ENCODE measurements around the gene PPP1R14C. TPM values are rescaled to one million over a fixed set of nuclear protein-coding genes. Genes with fewer than 3 reads are reported as not detected.

Gene PPP1R14C
- total and polyA plus RNA-seq, 2 experiments from 2014 or later, result 2.1 to 5.2 TPM

DNA sequence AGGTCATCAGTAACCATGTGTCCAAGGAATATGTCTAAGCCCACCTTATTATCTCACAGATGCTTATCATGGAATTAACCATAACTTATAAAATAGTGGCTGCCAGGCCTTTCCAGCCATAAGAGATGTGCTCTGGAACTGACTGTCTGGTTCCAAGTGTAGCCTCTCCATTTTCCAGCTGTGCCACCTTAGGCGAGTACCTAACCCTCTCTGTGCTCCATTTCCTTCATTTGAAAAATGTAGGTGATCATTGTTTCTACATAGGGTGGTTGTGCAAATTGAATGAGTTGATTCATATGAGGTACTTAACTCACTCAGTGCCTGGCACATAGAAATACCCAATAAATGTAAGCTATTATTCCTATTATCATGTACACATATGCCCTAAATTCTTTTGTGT is 123.5 kb downstream of the PPP1R14C start:
- H3K9me2 ChIP-seq (replicated peaks; ENCODE audit: insufficient read depth), result no peaks in the 10 kb centered on the region
- H3K4me2 ChIP-seq, result no peak overlapping the region
- no peak overlapping the region for H3K4me3 ChIP-seq
- WGBS (ENCODE audit: low lambda C conversion rate, missing lambda C conversion rate), result 100% methylated on average over 1 of the region's 1 CpG
- H3K4me1 ChIP-seq (ENCODE audit: insufficient read depth), result no peaks in the 10 kb centered on the region
- TF ChIP-seq EZH2 (IDR thresholded peaks at IDR 0.05; ENCODE audit: borderline replicate concordance) (no peak), EZH2phosphoT487 (IDR thresholded peaks at IDR 0.05; ENCODE audit: low read depth, severe bottlenecking, unreplicated experiment) (no peak)
- TF ChIP-seq, protein P1, sequence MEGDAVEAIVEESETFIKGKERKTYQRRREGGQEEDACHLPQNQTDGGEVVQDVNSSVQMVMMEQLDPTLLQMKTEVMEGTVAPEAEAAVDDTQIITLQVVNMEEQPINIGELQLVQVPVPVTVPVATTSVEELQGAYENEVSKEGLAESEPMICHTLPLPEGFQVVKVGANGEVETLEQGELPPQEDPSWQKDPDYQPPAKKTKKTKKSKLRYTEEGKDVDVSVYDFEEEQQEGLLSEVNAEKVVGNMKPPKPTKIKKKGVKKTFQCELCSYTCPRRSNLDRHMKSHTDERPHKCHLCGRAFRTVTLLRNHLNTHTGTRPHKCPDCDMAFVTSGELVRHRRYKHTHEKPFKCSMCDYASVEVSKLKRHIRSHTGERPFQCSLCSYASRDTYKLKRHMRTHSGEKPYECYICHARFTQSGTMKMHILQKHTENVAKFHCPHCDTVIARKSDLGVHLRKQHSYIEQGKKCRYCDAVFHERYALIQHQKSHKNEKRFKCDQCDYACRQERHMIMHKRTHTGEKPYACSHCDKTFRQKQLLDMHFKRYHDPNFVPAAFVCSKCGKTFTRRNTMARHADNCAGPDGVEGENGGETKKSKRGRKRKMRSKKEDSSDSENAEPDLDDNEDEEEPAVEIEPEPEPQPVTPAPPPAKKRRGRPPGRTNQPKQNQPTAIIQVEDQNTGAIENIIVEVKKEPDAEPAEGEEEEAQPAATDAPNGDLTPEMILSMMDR (IDR thresholded peaks at IDR 0.05; ENCODE audit: poor library complexity), result no peak
- H3K9me3 ChIP-seq (ENCODE audit: low read depth), result no peaks in the 10 kb centered on the region
- H2AFZ ChIP-seq, result no peak overlapping the region
- no peaks in the 10 kb centered on the region for H4K20me1 ChIP-seq (ENCODE audit: insufficient read depth, poor library complexity, severe bottlenecking)
- no peaks in the 10 kb centered on the region for H3K27me3 ChIP-seq
- H3K27ac ChIP-seq, result no peak overlapping the region
- H3K36me3 ChIP-seq (replicated peaks; ENCODE audit: insufficient read depth, low read depth), result no peaks in the 10 kb centered on the region
- DNase-seq (ENCODE audit: low spot score), result no peak
- H3K79me2 ChIP-seq, result no peaks in the 10 kb centered on the region

GRCh38 chr6:150266963-150267685 is 124.3 kb downstream of the PPP1R14C start:
- Histone ChIP-seq H3K4me1 (ENCODE audit: insufficient read depth) (no peaks in the 10 kb centered on the region), H3K4me2 (no peak overlapping the region), H3K9me2 (replicated peaks; ENCODE audit: insufficient read depth) (no peaks in the 10 kb centered on the region), H3K4me3 (no peak overlapping the region), H3K79me2 (no peaks in the 10 kb centered on the region), H3K36me3 (replicated peaks; ENCODE audit: insufficient read depth, low read depth) (no peaks in the 10 kb centered on the region), H3K9me3 (ENCODE audit: low read depth) (no peaks in the 10 kb centered on the region), H3K27me3 (no peaks in the 10 kb centered on the region), H4K20me1 (ENCODE audit: insufficient read depth, poor library complexity, severe bottlenecking) (no peaks in the 10 kb centered on the region), H3K27ac (no peak overlapping the region), H2AFZ (no peak overlapping the region)
- 92% methylated on average over 7 of the region's 7 CpGs for WGBS (ENCODE audit: low lambda C conversion rate, missing lambda C conversion rate)
- DNase-seq (ENCODE audit: low spot score), result no peak
- TF ChIP-seq, protein P1 (IDR thresholded peaks at IDR 0.05; ENCODE audit: poor library complexity), result no peak

DNA sequence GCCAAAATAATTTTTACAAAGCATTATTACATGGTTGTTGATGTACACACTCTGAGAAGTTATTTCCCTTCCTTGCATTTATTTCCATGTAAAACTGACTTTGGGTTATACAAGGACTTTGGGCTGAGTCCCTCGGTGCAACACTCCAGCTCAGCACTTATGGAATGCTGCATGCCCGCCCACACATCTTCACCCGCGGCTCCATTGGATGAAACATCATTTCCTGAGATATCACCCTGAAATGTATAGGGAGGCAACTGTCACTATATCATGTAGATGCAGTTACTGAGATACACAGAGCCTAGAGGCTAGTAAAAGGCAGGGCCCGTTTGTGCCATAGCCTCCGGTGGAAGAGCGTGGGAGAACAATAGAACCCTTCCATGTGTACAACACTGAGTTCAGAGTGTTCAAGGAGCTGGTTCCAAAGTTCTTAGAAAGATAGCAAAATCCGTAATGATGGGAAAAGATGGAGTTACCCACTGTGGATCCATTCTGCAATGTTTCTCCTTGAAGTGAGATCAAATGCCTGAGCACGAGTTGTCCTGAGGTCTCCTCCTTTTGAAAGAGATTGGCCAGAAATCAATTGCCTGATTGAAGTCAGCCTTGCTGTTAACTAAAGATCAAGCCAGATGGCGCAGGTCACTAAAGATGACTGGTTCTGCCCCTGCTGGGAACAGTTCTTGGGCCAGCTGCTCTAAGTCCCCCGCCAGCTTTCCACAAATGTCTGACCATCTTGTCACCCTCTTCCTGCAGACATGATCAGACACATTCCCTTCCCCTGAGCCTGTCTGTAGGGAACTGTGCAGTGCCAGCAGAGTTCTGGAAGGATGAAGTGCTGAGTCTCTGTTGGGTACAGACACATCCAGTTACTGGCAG is 125.1 kb downstream of the PPP1R14C start:
- Histone ChIP-seq H3K4me2 (no peak overlapping the region), H3K4me1 (ENCODE audit: insufficient read depth) (no peaks in the 10 kb centered on the region), H2AFZ (no peak overlapping the region), H3K9me2 (replicated peaks; ENCODE audit: insufficient read depth) (no peaks in the 10 kb centered on the region), H3K9me3 (ENCODE audit: low read depth) (no peaks in the 10 kb centered on the region), H3K27ac (no peak overlapping the region), H3K36me3 (replicated peaks; ENCODE audit: insufficient read depth, low read depth) (no peaks in the 10 kb centered on the region), H3K4me3 (no peak overlapping the region), H4K20me1 (ENCODE audit: insufficient read depth, poor library complexity, severe bottlenecking) (no peaks in the 10 kb centered on the region), H3K79me2 (no peaks in the 10 kb centered on the region), H3K27me3 (no peaks in the 10 kb centered on the region)
- DNase-seq (ENCODE audit: low spot score), result no peak
- TF ChIP-seq EZH2 (IDR thresholded peaks at IDR 0.05; ENCODE audit: borderline replicate concordance), result no peak
- TF ChIP-seq EZH2phosphoT487 (IDR thresholded peaks at IDR 0.05; ENCODE audit: low read depth, severe bottlenecking, unreplicated experiment), result no peak
- TF ChIP-seq, protein P1 (IDR thresholded peaks at IDR 0.05; ENCODE audit: poor library complexity), result no peak
- 84% methylated on average over 11 of the region's 11 CpGs for WGBS (ENCODE audit: low lambda C conversion rate, missing lambda C conversion rate)
